Measurements from ENCODE around the gene HPN. TPM values are rescaled to one million over a fixed set of nuclear protein-coding genes. Genes with fewer than 3 reads are reported as not detected.
"Not testable (repeated sequence)": the region's sequence is repeated elsewhere in the genome, so short reads cannot be mapped to it uniquely, and the experiment has no call there.

The HPN gene
- total RNA-seq, 1 experiment from 2014 or later, result not detected

- no peak for DNase-seq (ENCODE audit: extremely low read depth, low read depth)
These were observed 15.6 kb upstream of the HPN start for GRCh38 chr19:35025969-35026368.

GRCh38 chr19:35026418-35026817 is 15.1 kb upstream of the HPN start:
- no peak for DNase-seq (ENCODE audit: extremely low read depth, low read depth)

- DNase-seq (ENCODE audit: extremely low read depth, low read depth), result no peak
These were observed 14.5 kb upstream of the HPN start for GRCh38 chr19:35027009-35027408.

- DNase-seq (ENCODE audit: extremely low read depth, low read depth), result no peak
These were observed 13.5 kb upstream of the HPN start for GRCh38 chr19:35027851-35028599.

- DNase-seq (ENCODE audit: extremely low read depth, low read depth), result not testable (repeated sequence)
These were observed 13.0 kb upstream of the HPN start for GRCh38 chr19:35028600-35028885.

GRCh38 chr19:35029275-35029736 is 12.2 kb upstream of the HPN start:
- DNase-seq (ENCODE audit: extremely low read depth, low read depth), result not testable (repeated sequence)

GRCh38 chr19:35029737-35030256 is 11.7 kb upstream of the HPN start:
- DNase-seq (ENCODE audit: extremely low read depth, low read depth), result no peak

- DNase-seq (ENCODE audit: extremely low read depth, low read depth), result peak; percentile 41
These were observed 11.1 kb upstream of the HPN start, which contains the start of gene SCN1B for GRCh38 chr19:35030257-35031071. TSS of gene SCN1B (plus strand) at chr19:35030470. CDS start at chr19:35030821, 351 bp downstream.

- no peak for DNase-seq (ENCODE audit: extremely low read depth, low read depth)
These were observed 10.2 kb upstream of the HPN start for GRCh38 chr19:35031072-35031881.

GRCh38 chr19:35032356-35032865 is 9.1 kb upstream of the HPN start:
- DNase-seq (ENCODE audit: extremely low read depth, low read depth), result no peak

GRCh38 chr19:35033067-35034004 is 8.2 kb upstream of the HPN start:
- DNase-seq (ENCODE audit: extremely low read depth, low read depth), result no peak

GRCh38 chr19:35034005-35034502 is 7.5 kb upstream of the HPN start:
- no peak for DNase-seq (ENCODE audit: extremely low read depth, low read depth)

GRCh38 chr19:35034588-35035382 is 6.7 kb upstream of the HPN start:
- no peak for DNase-seq (ENCODE audit: extremely low read depth, low read depth)

- DNase-seq (ENCODE audit: extremely low read depth, low read depth), result no peak
These were observed 3.6 kb upstream of the HPN start for GRCh38 chr19:35037716-35038622.

GRCh38 chr19:35038623-35039512 is 2.7 kb upstream of the HPN start:
- no peak for DNase-seq (ENCODE audit: extremely low read depth, low read depth)
